Neutrophil (primary cell): ENCODE results near the gene HEXIM1.

Experiments
- H3K27ac ChIP-seq: fragments of 200-600 bp; sonication (generic); 2 replicates; pipeline ENCODE4 v1.5.1; 2016; ENCODE audit warnings: mild to moderate bottlenecking, moderate library complexity
- H3K27me3 ChIP-seq: fragments of 200-600 bp; sonication (generic); 2 replicates; pipeline ENCODE4 v1.6.0; 2016; ENCODE audit warnings: mild to moderate bottlenecking
- H3K36me3 ChIP-seq: fragments of 200-600 bp; sonication (generic); 2 replicates; pipeline ENCODE4 v1.5.1; 2017
- H3K4me1 ChIP-seq, 2 experiments: fragments of 200-600 bp in 1 of 2; sonication (generic) in 1 of 2; 1 replicate in 1 of 2; 2 replicates in 1 of 2; pipeline versions ENCODE4 v1.5.1 to v1.6.1; 2013 to 2016; ENCODE audit warnings: low read depth in 1 of 2, low read length in 1 of 2, mild to moderate bottlenecking in 1 of 2, moderate library complexity in 1 of 2; ENCODE audit not compliant: control insufficient read depth in 1 of 2, insufficient read depth in 1 of 2
- H3K4me3 ChIP-seq, 2 experiments: fragments of 200-600 bp in 1 of 2; sonication (generic) in 1 of 2; 1 replicate in 1 of 2; 2 replicates in 1 of 2; pipeline ENCODE4 v1.5.1; 2013 to 2016; ENCODE audit warnings: low read depth in 1 of 2, low read length in 1 of 2, mild to moderate bottlenecking in 1 of 2, moderate library complexity in 1 of 2
- H3K9me3 ChIP-seq: fragments of 200-600 bp; sonication (generic); 2 replicates; pipeline ENCODE4 v1.5.1; 2016
- TF ChIP-seq, protein P1 (sequence below): fragments of 200-600 bp; sonication (generic); IDR thresholded peaks from 2 replicates; pipeline ENCODE4 v1.5.1; 2016; ENCODE audit warnings: antibody characterized with exemption

The HEXIM1 gene

DNA sequence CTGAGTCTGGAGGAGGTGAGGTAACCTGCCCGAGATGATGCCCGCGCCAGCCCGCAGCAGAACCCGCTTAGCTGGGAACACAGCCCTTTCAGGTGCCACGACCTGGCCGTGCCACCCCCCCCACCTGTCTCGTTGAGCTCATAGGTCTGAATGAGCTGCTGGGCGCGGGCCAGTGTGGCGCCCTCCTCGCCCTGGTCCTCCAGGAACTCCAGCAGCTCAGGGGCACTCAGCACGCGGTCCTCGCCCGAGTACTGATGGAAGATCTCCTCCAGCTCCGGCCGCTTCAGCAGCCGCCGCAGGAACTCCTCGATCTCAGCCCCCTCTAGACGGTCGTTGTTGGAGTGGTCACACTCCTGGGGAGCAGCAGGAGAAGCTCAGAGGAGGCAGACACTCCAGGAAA is 29.6 kb upstream of the HEXIM1 start:
- no peak overlapping the region for H3K27ac ChIP-seq
- no peak overlapping the region for H3K4me3 ChIP-seq
- H3K4me1 ChIP-seq: no peaks in the 10 kb centered on the region
- TF ChIP-seq, protein P1, sequence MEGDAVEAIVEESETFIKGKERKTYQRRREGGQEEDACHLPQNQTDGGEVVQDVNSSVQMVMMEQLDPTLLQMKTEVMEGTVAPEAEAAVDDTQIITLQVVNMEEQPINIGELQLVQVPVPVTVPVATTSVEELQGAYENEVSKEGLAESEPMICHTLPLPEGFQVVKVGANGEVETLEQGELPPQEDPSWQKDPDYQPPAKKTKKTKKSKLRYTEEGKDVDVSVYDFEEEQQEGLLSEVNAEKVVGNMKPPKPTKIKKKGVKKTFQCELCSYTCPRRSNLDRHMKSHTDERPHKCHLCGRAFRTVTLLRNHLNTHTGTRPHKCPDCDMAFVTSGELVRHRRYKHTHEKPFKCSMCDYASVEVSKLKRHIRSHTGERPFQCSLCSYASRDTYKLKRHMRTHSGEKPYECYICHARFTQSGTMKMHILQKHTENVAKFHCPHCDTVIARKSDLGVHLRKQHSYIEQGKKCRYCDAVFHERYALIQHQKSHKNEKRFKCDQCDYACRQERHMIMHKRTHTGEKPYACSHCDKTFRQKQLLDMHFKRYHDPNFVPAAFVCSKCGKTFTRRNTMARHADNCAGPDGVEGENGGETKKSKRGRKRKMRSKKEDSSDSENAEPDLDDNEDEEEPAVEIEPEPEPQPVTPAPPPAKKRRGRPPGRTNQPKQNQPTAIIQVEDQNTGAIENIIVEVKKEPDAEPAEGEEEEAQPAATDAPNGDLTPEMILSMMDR: no peak
- no peaks in the 10 kb centered on the region for H3K36me3 ChIP-seq
- peaks cover 30% of the 10 kb centered on the region for H3K27me3 ChIP-seq
- H3K9me3 ChIP-seq: no peaks in the 10 kb centered on the region

GRCh38 chr17:45119964-45120363 is 28.3 kb upstream of the HEXIM1 start:
- no peak overlapping the region for H3K4me3 ChIP-seq
- TF ChIP-seq, protein P1: no peak
- peaks cover 30% of the 10 kb centered on the region for H3K27me3 ChIP-seq
- H3K36me3 ChIP-seq: no peaks in the 10 kb centered on the region
- H3K4me1 ChIP-seq: no peaks in the 10 kb centered on the region
- H3K9me3 ChIP-seq: no peaks in the 10 kb centered on the region
- no peak overlapping the region for H3K27ac ChIP-seq

DNA sequence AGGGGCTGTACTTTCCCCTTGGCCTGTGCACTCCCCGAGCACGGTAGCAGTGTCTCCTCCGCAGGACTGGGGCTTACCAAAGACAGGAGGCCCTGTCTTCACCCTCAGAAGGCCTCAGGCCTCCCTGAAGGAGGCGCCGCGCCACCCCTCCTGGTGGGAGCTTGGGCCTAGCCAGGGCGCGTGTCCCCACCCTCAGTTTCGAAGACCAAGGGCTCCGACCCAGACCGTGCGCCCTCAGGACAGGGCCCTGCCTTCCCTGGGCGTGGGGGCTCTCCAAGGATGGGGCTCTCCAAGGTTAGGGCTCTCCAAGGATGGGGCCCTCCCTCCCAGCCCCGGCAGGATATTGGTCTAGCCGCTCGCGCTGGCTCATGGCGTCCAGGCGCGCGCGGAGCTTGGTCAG is 27.7 kb upstream of the HEXIM1 start:
- peaks cover 30% of the 10 kb centered on the region for H3K27me3 ChIP-seq
- H3K4me1 ChIP-seq: no peaks in the 10 kb centered on the region
- no peak overlapping the region for H3K27ac ChIP-seq
- H3K9me3 ChIP-seq: no peaks in the 10 kb centered on the region
- no peak overlapping the region for H3K4me3 ChIP-seq
- no peaks in the 10 kb centered on the region for H3K36me3 ChIP-seq
- TF ChIP-seq, protein P1: no peak

DNA sequence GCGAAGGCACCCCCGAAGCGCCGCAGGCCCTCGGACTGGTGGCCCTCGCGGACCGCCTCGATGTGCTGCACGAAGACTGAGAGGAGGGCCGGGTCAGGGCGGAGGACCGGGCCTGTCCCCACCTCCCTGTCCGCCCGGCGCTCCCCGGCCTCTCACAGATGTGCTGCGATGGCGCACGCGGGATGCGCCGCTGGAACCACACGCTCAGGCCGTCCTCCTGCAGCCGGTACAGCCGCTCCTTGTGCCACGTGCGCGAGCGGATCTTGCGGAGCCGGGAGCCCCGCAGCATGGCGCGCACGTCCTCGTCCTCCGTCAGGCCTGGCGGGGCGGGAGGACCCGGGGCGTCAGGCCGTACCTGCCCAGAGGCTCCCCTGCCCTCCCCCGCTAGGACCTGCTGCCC is 27.2 kb upstream of the HEXIM1 start:
- Histone ChIP-seq H3K27ac (no peak overlapping the region), H3K36me3 (no peaks in the 10 kb centered on the region), H3K4me1 (no peaks in the 10 kb centered on the region), H3K4me3 (no peak overlapping the region), H3K27me3 (peaks cover 30% of the 10 kb centered on the region), H3K9me3 (no peaks in the 10 kb centered on the region)
- TF ChIP-seq, protein P1: no peak

DNA sequence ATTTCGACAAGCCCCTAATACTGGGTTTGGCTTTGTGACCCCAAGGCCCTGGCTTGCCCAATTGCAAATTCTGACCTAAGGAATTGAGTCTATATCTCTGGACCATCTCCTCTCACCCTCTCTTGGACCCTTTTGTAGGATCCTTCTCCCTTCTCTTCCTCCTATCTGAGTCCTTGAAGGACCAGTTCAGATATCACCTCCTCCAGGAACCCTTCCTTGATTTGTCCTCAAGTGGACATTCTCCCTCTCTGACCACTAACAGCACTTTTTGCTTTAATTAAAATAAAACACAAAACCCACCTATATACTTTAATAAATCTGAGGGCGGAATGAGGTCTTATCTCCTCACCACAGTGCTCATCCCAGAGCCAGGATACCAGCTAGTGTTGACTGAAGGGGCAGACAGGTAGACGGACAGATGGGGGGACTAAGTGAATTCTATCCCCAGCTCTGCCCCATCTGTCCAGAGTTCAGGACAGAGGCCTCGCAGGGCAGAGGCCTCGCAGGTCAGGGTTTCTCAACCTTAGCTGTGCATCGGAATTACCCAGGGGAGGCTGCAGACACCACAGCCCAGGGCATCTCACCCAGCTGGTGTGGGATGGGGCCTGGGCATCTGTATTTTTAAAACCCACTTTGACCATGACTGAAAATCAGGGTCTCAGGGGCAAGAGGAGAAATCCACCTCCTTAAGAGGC is 25.1 kb upstream of the HEXIM1 start:
- Histone ChIP-seq H3K36me3 (no peaks in the 10 kb centered on the region), H3K4me3 (no peak overlapping the region), H3K27ac (no peak overlapping the region), H3K9me3 (no peaks in the 10 kb centered on the region), H3K27me3 (peaks cover 30% of the 10 kb centered on the region), H3K4me1 (peaks cover 15 to 17% of the 10 kb centered on the region in 2 experiments)
- TF ChIP-seq, protein P1: no peak
